HG02840 (cell line): Measurements from ENCODE around the gene SNX1.
"Not testable (repeated sequence)": the region's sequence is repeated elsewhere in the genome, so short reads cannot be mapped to it uniquely, and the experiment has no call there.

Experiments used
- ATAC-seq: cut with Tn5 transposase; IDR thresholded peaks from one replicate; pipeline ENCODE4 v1.9.1; 2021; ENCODE audit warnings: mild to moderate bottlenecking, moderate library complexity, moderate number of reproducible peaks; ENCODE audit not compliant: unreplicated experiment, low FRiP score

SNX1 gene

GRCh38 chr15:64112073-64112772 is 16.4 kb downstream of the SNX1 start:
- ATAC-seq, result no peak

GRCh38 chr15:64112904-64113303 is 17.1 kb downstream of the SNX1 start:
- no peak for ATAC-seq

GRCh38 chr15:64117759-64118487 is 22.1 kb downstream of the SNX1 start:
- no peak for ATAC-seq

GRCh38 chr15:64120322-64120721 is 24.5 kb downstream of the SNX1 start:
- not testable (repeated sequence) for ATAC-seq

- ATAC-seq, result no peak
Observed at GRCh38 chr15:64121614-64122013, 25.8 kb downstream of the SNX1 start.

- no peak for ATAC-seq
Observed at GRCh38 chr15:64122444-64122843, 26.7 kb downstream of the SNX1 start.

GRCh38 chr15:64122936-64123351 is 27.2 kb downstream of the SNX1 start:
- no peak for ATAC-seq

- ATAC-seq, result no peak
Observed at GRCh38 chr15:64125978-64126377, 30.2 kb downstream of the SNX1 start.

- no peak for ATAC-seq
Observed at GRCh38 chr15:64127521-64128270, 31.9 kb downstream of the SNX1 start.

- ATAC-seq, result no peak
Observed at GRCh38 chr15:64130159-64130558, 34.4 kb downstream of the SNX1 start.

GRCh38 chr15:64131547-64131946 is 35.8 kb downstream of the SNX1 start:
- no peak for ATAC-seq

GRCh38 chr15:64132217-64132616 is 36.4 kb downstream of the SNX1 start:
- ATAC-seq, result no peak

GRCh38 chr15:64133623-64134344 is 38.0 kb downstream of the SNX1 start:
- ATAC-seq, result no peak

GRCh38 chr15:64134345-64134829 is 38.6 kb downstream of the SNX1 start:
- no peak for ATAC-seq

GRCh38 chr15:64136347-64136746 is 40.6 kb downstream of the SNX1 start:
- no peak for ATAC-seq

- no peak for ATAC-seq
Observed at GRCh38 chr15:64137226-64137833, 41.5 kb downstream of the SNX1 start.

- ATAC-seq, result no peak
Observed at GRCh38 chr15:64138331-64138941, 42.7 kb downstream of the SNX1 start.

GRCh38 chr15:64141798-64142512 is 46.2 kb downstream of the SNX1 start:
- ATAC-seq, result no peak

GRCh38 chr15:64143276-64143675 is 47.5 kb downstream of the SNX1 start:
- no peak for ATAC-seq
